GM21367 (cell line): ENCODE data around the gene CFHR1.
"Not testable (repeated sequence)": the region's sequence is repeated elsewhere in the genome, so short reads cannot be mapped to it uniquely, and the experiment has no call there.

Experiments used
- ATAC-seq: cut with Tn5 transposase; IDR thresholded peaks from one replicate; pipeline ENCODE4 v1.9.1; 2021; ENCODE audit not compliant: unreplicated experiment

Gene CFHR1

DNA sequence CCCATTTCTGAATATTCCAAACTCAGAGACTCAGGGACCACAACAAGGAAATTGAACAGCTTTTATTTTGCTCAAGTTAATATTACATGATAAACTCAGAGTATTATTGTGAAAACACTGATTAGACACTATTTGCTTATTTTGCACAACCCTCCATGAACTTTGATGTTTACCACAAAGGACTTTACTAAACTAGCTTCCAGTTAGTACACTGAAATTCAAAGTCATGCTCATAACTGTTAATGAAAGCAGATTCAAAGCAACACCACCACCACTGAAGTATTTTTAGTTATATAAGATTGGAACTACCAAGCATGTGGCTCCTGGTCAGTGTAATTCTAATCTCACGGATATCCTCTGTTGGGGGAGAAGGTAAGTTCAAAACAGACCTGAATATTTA is at the start of gene CFHR1:
TSS of gene CFHR1 (plus strand) at position 201 of the 400 bp plus-strand sequence. CDS start at position 315, 114 bp downstream.
- not testable (repeated sequence) for ATAC-seq

DNA sequence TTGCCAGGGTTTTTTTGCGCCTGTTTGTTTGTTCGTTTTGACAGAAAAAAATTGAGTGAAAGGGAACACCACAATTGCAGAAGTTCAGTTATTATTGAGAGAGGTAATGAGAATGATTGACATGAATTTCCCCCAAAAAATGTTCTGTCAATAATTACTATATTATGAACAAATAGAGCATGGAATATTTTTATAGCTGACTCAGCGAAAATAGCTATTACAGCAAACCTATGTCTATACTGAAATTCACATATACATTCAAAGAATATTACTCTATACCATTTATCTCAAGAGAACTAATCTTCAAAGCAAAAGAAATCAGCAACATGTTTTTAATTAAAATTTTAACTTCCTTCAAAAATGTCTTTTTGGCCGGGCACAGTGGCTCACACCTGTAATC is 49.7 kb upstream of the CFHR1 start:
- ATAC-seq = not testable (repeated sequence)

DNA sequence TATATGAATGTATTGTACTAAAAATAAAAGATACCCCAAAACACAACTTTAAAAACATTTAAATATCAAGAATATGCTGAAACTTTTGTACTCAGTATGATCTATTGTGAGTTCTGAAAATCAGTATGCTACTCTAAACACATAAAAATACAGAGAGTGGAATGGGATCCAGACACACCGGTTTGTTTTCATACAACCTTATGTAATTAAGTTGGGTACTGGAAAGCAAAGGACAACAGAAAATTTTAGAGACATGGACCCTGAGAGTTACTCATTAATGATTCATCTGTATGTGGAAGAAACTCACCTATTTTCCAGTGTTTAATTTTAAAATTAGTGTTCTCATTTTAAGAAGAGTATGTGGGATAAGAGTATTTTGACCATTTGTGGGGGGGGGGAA is 45.8 kb upstream of the CFHR1 start:
- ATAC-seq = no peak

DNA sequence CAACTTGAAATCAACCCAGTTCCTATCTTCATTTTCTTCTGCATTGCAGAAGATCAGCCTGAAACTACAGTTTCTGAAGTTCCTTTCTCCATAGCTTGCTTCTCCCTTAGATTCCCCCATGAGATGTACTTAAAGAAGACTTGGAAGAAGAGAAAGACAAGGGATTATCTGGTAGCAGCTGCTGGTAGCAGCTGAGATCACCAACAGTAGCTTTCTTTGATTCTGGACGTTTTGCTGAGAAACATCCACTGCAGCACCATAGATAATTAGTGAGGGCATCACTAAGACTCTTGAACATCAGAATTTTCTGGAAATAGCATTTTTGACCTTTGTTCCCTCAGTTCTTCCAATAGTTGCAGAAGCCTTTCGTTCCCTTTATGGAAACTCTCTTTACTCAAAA is 45.4 kb upstream of the CFHR1 start:
- no peak for ATAC-seq

DNA sequence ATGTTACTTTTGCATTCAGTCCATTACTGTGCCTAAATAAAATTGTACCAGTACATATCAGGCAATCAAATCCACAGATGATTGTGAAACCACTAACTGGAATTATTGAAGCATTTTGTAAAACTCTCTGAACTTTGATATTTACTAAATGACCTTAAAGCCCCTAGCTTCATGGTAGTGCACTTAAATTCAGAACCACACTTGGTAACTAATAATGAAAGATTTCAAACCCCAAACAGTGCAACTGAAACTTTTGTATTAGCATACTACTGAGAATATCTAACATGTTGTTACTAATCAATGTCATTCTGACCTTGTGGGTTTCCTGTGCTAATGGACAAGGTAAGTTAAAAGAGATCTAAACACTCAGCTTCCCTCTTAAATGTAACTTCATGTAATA is 44.9 kb upstream of the CFHR1 start, which contains the start of gene CFHR3:
TSS of gene CFHR3 (plus strand) at position 238 of the 400 bp plus-strand sequence. CDS start at position 285, 47 bp downstream.
- ATAC-seq = peak; percentile 85

DNA sequence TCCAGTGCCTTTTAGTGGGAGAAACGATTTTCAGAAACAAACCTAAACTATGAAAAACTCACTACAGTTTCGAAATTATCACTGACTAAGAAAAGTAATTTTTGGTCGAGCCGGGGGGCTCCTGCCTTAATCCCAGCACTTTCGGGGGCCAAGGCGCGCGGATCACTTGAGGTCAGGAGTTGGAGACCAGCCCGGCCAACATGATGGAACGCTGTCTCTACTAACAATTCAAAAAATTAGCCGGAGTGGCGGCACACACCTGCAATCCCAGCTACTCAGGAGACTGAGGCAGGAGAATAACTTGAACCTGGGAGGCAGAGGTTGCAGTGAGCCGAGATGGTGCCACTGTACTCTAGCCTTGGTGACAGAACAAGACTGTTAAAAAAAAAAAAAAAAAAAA is 41.9 kb upstream of the CFHR1 start:
- no peak for ATAC-seq

DNA sequence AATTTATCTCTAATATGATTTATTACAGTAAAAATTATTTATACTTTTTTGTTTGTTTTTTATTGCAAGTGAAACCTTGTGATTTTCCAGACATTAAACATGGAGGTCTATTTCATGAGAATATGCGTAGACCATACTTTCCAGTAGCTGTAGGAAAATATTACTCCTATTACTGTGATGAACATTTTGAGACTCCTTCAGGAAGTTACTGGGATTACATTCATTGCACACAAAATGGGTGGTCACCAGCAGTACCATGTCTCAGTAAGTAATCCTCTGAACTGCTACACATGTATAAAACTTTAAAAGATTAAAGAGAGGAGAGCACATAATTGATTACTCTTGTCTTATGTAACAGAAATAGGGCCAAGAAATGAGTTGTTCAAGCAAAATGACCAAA is 40.4 kb upstream of the CFHR1 start:
- ATAC-seq = no peak

DNA sequence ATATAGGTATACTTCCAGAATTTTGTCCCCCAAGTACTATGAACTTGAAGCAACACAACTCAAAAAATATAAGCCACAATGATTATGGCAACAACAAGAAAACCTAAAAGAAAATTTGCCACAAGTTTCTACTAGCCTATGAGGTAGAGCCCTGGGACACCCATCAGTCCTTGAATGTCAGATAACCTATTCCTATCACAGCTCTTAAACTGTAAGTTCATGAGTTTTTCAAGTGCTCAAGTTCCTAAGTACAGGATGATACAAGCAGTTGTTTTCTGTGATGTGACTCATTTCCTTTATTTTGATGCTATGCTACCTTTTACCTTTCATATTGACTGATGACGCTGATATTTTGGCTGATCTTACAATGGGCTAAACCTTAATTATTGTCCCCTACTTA is 28.3 kb upstream of the CFHR1 start:
- not testable (repeated sequence) for ATAC-seq

DNA sequence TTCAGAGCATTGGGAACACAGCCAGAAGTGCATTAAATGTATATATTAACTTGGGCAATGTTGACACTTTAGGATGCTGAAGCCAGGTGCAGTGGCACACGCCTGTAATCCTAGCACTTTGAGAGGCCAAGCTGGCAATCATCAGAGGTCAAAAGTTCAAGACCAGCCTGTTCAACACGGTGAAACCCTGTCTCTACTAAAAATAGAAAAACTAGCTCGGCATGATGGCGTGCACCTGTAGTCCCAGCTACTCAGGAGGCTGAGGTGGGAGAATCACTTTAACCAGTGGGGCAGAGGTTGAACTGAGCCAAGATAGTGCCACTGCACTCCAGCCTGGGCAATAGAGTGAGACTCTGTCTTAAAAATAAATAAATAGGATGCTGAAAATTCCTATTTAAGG is 25.4 kb upstream of the CFHR1 start:
- ATAC-seq = not testable (repeated sequence)

DNA sequence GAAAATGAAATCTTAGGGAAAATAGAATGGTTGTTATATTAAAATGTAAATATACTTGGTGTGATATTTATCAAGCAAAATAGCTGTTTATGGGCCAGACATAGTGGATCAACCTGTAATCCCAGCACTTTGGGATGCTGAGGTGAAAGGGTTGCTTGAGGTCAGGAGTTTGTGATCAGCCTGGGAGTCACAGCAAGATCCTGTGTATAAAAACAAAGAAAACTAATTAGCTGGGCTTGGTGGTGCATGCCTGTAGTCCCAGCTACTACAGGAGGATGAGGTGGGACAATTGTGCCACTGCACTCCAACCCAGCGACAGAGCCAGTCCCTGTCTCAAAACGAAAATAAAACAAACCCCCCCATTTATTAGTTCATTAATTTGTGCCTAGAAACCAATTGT is 21.6 kb upstream of the CFHR1 start:
- ATAC-seq = no peak

DNA sequence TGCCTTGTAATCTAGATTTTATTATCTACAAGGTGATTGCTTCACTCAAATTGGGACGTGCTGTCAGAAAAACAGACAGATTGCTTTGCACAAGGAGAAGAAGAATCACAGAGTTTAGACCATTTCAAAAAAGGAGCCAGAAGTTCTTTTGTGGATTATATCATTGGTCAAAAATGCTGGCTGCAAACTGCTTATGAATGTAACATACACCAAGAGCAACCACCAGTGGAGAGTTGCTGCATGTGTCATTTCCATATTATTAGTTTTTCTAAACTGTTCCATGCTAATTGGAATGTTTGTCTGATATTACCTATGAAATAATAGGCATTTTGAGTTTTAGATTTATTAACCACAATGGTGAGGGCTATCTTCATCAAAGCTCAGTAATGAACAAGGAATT is 17.6 kb upstream of the CFHR1 start:
- ATAC-seq = not testable (repeated sequence)

DNA sequence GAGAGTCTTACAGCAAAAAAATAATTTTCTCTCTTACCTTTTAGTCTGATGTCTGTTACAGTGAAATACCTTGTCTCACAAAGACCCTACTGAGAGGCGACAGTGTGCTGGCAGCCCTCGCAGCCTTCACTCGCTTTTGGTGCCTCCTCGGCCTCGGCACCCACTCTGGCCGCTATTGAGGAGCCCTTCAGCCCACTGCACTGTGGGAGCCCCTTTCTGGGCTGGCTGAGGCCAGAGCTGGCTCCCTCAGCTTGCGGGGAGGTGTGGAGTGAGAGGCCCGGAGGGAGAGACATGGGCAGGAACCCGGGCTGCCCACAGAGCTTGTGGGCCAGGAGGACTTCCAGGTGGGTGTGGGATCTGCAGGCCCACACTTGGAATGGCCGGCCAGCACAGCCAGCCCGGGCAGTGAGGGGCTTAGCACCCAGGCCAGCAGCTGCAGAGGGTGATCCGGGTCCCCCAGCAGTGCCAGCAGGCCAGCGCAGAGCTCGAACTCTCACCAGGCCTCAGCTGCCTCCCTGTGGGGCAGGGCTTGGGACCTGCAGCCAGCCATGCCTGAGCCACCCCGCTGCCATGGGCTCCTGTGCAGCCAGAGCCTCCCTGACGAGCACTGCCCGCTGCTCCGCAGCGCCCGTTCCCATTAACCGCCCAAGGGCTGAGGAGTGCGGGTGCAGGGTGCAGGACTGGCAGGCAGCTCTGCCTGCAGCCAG is 10.8 kb upstream of the CFHR1 start:
- no peak for ATAC-seq

DNA sequence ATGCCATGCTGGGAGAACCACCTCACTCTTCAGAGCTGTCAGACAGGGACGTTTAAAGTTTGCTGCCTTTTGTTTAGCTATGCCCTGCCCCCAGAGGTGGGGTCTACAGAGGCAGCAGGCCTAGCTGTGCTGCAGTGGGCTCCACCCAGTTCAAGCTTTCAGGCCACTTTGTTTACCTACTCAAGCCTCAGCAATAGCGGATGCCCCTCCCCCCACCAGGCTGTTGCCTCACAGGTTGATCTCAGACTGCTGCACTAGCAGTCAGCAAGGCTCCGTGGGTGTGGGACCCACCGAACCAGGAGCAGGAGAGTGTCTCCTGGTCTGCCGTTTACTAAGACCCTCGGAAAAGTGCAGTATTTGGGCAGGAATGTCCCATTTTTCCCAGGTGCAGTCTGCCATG is 2.1 kb upstream of the CFHR1 start:
- not testable (repeated sequence) for ATAC-seq

DNA sequence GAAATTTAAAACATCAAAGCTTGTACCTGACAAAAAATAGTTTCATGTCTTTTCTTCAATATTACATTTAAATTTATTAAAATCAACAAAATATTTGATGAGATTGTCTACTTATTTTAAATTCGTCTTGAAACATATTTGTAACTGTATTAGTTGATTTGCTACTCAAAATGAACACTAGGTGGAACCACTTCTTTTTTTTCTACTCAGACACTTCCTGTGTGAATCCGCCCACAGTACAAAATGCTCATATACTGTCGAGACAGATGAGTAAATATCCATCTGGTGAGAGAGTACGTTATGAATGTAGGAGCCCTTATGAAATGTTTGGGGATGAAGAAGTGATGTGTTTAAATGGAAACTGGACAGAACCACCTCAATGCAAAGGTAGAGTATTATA is 8.3 kb downstream of the CFHR1 start:
- peak; percentile 89 for ATAC-seq

DNA sequence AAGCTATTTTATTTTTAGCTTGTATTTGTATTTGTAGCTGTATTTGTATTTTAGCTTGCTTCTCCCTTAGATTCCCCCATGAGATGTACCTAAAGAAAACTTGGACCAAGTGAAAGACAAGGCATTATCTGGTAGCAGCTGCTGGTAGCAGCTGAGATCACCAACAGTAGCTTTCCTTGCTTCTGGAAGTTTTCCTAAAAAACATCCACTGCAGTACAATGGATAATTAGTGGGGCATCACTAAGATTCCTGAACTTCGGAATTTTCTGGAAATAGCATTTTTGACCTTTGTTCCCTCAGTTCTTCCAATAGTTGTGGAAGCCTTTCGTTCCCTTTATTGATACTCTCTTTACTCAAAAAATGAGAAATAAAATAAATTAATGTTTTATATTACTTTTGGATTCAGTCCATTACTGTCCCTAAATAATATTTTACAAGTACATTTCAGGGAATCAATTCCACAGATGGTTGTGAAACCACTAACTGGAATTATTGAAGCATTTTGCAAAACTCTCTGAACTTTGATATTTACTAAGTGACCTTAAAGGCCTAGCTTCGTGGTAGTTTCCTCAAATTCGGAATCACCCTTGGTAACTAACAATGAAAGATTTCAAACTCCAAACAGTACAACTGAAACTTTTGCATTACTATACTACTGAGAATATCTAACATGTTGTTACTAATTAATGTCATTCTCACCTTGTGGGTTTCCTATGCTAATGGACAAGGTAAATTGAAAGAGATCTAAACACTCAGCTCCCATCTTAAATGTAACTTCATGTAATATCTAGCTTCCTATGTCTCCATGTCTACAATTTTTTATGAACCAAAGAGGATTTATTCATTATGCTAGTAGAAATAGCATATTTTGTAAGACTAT is 30.3 kb downstream of the CFHR1 start:
- not testable (repeated sequence) for ATAC-seq

DNA sequence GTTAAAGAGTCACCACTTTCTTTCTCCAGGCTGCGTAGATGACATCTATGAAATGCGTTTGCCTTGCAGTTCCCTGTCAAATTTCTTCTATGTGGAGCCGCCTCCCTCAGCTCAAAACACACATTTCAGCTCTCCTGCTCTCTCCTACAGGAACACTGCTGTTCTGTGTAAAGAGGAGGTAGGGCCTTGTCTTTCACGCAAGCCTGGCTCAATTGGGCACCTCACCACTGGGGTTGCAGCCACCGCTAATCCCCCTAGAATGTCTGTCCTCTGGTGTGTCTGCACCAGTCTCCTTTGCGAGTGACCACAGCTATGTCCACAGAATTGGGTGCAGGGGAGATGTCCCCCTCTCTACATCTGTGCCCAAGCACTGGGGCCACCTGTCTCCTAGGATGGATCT is 36.5 kb downstream of the CFHR1 start:
- no peak for ATAC-seq

DNA sequence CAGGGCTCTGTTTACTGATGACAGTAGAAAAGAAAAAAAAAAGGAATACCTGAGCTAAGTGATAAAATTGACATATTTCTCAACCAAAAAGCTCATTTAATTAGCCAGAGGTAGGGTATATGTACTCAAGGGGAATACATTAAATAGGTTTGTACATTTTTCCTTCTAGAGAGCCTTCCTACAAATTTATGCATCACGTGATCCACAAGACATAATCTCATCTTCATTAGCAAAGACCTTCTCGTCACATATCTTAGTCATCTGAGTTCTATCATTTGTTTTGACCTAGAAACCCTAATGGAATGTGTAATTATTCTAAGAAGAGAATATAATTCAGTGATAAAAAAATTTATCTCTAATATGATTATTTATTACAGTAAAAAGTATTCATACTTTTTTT is 37.7 kb downstream of the CFHR1 start:
- ATAC-seq = no peak

DNA sequence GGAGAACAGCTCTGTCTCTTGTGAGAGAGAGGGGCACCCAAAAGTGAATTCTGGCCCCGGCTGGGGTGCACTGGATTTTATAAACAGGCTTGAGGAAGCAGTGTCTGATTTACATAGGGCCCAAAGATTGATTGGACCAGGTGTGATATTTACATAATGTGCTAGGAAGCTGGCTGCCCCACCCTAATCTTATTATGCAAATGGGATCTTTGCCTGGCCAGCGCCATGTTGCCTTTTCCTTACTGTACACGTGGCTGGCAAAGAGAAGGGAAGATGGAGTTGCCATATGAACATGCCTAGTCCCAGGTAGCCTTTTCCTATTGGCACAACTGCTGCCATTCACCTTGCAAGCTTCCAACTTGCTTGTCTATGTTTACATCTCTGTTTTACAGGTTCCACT is 39.3 kb downstream of the CFHR1 start:
- no peak for ATAC-seq

DNA sequence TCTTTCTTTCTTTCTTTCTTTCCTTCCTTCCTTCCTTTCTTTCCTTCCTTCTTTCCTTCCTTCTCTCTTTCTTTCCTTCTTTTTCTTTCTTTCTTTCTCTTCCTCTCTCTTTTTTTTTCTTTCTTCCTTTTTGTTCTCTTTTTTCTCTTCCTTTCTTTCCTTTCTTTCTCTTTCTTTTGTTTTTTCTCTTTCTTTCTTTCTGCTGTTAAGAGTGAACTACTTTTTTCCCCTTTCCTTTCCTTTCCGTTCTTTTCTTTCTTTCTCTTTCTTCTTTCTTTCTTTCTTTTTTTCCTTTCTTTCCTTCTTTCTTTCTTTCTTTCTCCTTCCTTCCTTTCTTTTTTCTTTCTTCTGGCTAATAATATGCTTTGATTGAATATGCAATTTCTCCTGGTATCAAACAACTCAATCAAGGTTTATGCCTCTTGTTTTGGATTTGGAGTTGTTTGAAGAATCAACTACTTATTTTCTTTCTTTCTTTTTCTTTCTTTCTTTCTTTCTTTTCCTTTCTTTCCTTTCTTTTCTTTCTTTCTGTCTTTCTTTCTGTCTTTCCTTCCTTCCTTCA is 40.9 kb downstream of the CFHR1 start:
- ATAC-seq = no peak

DNA sequence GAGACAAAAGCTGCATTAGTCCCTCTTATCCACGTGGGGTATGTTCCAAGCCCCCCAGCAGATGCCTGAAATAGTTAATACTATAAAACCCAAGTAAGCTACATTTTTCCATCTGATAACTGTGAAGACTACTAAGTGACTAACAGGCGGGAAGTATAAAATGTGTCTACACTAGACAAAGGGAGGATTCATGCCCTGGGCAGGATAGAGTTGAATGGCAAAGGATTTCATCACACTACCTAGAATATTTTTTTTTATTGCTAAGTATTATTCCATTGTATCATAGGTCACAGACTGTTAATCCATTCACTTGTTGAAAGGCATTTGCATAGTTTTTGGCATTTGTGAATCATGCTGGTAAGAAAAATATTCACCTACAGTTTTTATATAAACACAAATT is 41.9 kb downstream of the CFHR1 start:
- ATAC-seq = no peak

DNA sequence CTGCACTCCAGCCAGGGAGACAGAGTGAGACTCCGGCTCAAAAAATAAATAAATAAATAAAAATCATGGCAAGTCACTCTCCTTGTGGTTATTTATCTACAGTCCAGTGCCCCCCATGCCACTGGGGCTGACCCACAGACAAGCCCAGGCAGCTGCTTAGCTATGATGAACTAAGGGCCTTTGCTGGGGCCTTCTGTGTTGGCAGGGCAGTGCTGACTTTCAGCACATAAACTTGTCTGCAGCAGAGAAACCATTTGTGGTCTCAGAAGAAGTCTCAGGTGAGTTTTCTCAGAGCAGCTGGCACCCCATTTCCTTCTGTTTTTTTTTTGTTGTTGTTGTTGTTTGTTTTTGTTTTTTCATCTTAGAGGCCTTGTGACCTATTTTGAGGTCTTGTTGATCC is 47.4 kb downstream of the CFHR1 start:
- no peak for ATAC-seq

DNA sequence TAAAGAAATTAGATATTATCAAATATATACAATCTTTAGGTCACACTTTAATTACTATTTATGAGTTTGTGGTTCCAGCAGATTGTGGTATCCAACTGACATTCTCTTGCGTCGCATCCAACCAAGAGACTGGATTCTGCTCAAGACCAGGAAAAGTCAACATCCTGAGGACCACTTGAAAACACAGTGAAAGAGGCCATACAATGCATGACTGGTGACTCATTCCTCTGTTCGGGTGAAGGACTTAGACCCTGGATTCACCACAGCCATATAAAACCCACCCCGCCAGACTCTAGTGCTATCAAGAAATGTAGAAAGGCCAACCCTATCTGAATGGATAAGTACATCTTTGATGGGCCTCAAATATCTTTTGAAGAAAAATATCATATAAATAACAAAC is 53.9 kb downstream of the CFHR1 start:
- no peak for ATAC-seq
